Bronchial epithelial cell (primary cell): ENCODE measurements around the gene G6PC2. TPM values are rescaled to one million over a fixed set of nuclear protein-coding genes. Genes with fewer than 3 reads are reported as not detected.

Experiments used
- DNase-seq: peaks from one replicate; pipeline ENCODE4 v3.0.0-alpha.2; 2010; ENCODE audit warnings: low read depth
- FAIRE-seq: peaks from 2 replicates; lab custom pipeline; 2011; peaks lifted over from hg19 to GRCh38; lab: Jason Lieb, UNC
- H3K27me3 ChIP-seq: 2 replicates; pipeline ENCODE4 v1.5.1; 2011; ENCODE audit warnings: low read length; ENCODE audit not compliant: control insufficient read depth, insufficient read depth
- H3K36me3 ChIP-seq: 2 replicates; pipeline ENCODE4 v1.5.1; 2011; ENCODE audit warnings: low read length; ENCODE audit not compliant: control insufficient read depth, insufficient read depth
- H3K4me3 ChIP-seq: 2 replicates; pipeline ENCODE4 v1.5.1; 2011; ENCODE audit warnings: mild to moderate bottlenecking, low read depth, low read length, control low read depth
- CTCF ChIP-seq: IDR thresholded peaks from 2 replicates; pipeline ENCODE4 v1.5.1; 2011; ENCODE audit warnings: mild to moderate bottlenecking, moderate library complexity, low read length, control low read depth, inconsistent platforms; ENCODE audit not compliant: insufficient read depth, severe bottlenecking
- total RNA-seq: library from RNA; depleted of rRNA; stranded (reverse); fragments of >200 nt; gene quantifications from 2 replicates; pipeline ENCODE4 v1.2.1, GENCODE V29; 2014

Gene G6PC2
- total RNA-seq, 1 donor from 2014 or later = not detected

GRCh38 chr2:168890006-168890782 is 10.9 kb upstream of the G6PC2 start, which contains the start of gene SPC25:
SPC25 (minus strand) TSS chr2:168890430; CDS start chr2:168889519, 911 bp downstream.
- H3K27me3 ChIP-seq = no peaks in the 10 kb centered on the region
- no peak for TF ChIP-seq CTCF
- DNase-seq = peak; percentile 85
- H3K4me3 ChIP-seq = peak within 1 kb of the TSS; percentile 64
- no peaks in the 10 kb centered on the region for H3K36me3 ChIP-seq
- no peak for FAIRE-seq

- no peaks in the 10 kb centered on the region for H3K36me3 ChIP-seq
- no peak for TF ChIP-seq CTCF
- no peak for DNase-seq
- no peak overlapping the region for H3K4me3 ChIP-seq
- no peaks in the 10 kb centered on the region for H3K27me3 ChIP-seq
- no peak for FAIRE-seq
These were observed 8.8 kb upstream of the G6PC2 start for GRCh38 chr2:168892327-168892726.

- Histone ChIP-seq H3K27me3 (no peaks in the 10 kb centered on the region), H3K4me3 (no peak overlapping the region), H3K36me3 (no peaks in the 10 kb centered on the region)
- DNase-seq = no peak
- TF ChIP-seq CTCF = no peak
- no peak for FAIRE-seq
These were observed 7.0 kb upstream of the G6PC2 start for GRCh38 chr2:168894101-168894500.

- Histone ChIP-seq H3K36me3 (no peaks in the 10 kb centered on the region), H3K27me3 (no peaks in the 10 kb centered on the region), H3K4me3 (no peak overlapping the region)
- FAIRE-seq = no peak
- no peak for TF ChIP-seq CTCF
- DNase-seq = no peak
These were observed 6.4 kb upstream of the G6PC2 start for GRCh38 chr2:168894720-168895119.

GRCh38 chr2:168895771-168896170 is 5.3 kb upstream of the G6PC2 start:
- H3K36me3 ChIP-seq = no peaks in the 10 kb centered on the region
- FAIRE-seq = no peak
- no peaks in the 10 kb centered on the region for H3K27me3 ChIP-seq
- TF ChIP-seq CTCF = no peak
- H3K4me3 ChIP-seq = no peak overlapping the region
- peak; percentile 45 for DNase-seq
